CD4-positive, alpha-beta T cell treated with Interleukin-6 at 100 ng/mL for 8 hours (primary cell): ENCODE measurements around the gene ACAP2.
"Not testable (repeated sequence)": the region's sequence is repeated elsewhere in the genome, so short reads cannot be mapped to it uniquely, and the experiment has no call there.

Experiments used
- DNase-seq: peaks from one replicate; pipeline ENCODE4 v3.0.0-alpha.2; 2020; ENCODE audit warnings: mixed read lengths, low spot score

The ACAP2 gene

GRCh38 chr3:195385526-195385925 is 57.3 kb downstream of the ACAP2 start:
- DNase-seq, result no peak

- no peak for DNase-seq
Observed at GRCh38 chr3:195384952-195385351, 57.9 kb downstream of the ACAP2 start.

GRCh38 chr3:195372220-195372619 is 70.6 kb downstream of the ACAP2 start:
- DNase-seq, result no peak

- DNase-seq, result no peak
Observed at GRCh38 chr3:195366200-195366925, 76.5 kb downstream of the ACAP2 start.

DNA sequence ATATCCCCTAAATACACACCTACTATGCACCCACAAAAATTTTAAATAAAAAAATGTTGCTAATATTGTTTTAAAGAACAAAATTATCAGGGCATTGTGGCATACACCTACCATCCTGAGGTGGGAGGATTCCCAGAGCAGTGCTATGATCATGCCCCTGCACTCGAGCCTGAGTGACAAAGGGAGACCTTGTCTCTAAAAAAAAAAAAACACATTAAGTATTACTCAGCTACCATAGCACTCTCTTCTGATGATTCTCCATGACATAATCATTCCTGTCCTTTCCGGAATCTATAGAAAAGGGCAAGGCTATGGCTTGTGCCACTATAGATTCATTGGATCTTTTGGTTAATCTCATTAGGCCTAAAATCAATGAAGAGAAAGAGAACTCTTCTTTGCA is 77.4 kb downstream of the ACAP2 start:
- no peak for DNase-seq

GRCh38 chr3:195357797-195358196 is 85.0 kb downstream of the ACAP2 start:
- DNase-seq, result not testable (repeated sequence)

DNA sequence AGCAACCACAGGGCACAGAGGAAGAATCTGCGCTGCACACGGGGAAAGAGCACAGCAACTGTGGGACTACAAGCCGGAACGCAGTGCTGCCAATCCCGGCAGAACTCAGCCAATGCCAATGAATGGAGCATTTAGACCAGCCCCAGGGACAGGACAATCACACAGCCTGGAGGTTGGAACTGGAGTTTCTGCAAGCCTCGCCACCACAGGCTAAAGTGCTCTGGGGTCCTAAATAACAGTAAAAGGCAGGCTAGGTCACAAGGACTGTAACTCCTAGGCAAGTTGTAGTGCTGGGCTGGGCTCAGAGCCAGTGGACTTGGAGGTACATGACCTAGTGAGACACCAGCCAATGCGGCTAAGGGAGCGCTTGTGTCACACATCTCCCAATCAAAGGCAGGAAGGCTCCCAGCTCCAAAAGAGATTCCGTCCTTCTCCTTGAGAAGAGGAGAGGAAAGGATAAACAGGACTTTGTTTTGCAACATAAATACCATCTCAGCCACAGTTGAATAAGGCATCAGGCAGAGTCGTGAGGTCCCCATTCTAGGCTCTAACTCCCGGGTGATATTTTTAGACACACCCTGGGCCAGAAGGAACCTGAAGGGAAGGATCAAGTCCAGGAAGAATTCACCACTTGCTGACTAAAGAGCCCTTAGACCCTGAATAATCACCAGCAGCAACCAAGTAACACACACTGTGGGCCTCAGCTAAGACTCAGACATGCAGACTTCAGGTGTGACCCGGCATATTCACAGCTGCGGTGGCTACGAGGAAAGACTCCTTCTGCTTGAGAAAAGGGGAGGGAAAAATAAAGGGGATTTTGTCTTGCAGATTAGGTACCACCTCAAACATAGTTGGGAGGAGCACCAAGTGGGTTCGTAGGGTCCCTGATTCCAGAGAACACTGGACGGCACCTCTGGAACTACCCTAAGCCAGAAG is 86.4 kb downstream of the ACAP2 start:
- no peak for DNase-seq

DNA sequence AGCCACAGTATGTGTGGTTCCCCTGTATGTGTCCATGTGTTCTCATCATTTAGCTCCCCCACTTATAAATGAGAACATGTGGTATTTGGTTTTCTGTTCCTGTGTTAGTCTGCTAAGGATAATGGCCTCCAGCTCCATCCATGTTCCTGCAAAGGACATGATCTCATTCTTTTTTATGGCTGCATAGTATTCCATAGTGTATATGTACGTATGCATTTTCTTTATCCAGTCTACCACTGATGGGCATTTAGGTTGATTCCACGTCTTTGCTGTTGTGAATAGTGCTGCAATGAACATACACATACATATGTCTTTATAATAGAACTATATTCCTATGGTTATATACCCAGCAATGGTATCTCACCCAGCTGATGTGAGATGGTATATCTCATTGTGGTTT is 88.8 kb downstream of the ACAP2 start:
- DNase-seq, result not testable (repeated sequence)

DNA sequence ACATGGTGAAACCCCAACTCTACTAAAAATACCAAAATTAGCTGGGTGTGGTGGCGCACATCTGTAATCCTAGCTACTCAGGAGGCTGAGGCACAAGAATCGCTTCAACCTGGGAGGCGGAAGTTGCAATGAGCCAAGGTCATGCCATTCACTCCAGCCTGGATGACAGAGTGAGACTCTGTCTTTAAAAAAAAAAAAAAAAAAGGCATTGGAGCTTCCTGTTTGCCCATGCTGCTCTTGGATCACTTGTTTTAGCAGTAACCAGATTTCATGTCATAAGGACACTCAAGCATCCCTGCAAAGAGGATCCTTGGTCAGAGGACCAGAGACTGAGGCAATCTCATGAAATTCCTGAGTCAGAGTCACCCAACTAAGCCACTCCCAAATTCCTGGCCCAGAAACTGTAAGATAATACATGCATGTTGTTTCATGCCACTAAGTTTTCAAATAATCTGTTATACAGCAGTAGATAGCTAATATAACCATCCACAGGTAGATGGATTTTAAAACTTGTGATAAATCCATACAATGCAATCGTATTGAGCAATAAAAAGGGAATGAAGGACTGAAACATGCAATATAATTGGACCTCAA is 89.8 kb downstream of the ACAP2 start:
- no peak for DNase-seq

DNA sequence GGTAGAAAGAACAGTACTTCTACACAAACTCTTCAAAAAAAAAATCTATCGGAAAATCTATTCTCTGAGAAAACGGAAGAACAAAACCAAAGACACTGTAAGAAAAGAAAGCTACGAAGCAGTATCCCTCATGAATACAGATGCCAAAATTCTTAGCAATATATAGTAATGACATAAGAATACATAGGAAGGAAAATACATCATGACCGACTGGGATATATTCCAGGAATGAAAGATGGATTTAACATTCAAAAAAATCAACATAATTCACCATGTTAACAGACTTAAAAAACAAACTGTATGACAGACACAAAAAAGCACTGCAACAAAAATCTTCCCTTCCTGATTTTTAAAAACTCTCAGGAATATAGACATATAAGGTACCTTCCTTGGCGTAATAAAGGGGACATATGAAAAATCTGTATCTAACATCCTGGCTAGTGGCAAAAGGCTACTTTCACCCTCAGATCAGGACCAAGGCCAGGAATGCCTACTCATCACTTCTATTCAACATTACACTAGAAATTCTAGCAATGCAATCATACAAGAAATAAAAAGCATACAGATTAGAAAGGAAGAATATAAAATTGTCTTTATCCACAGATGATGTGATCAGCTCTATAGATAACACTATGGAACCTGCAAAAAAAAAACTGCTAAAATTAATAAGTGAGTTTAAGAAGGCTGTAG is 94.2 kb downstream of the ACAP2 start:
- no peak for DNase-seq

DNA sequence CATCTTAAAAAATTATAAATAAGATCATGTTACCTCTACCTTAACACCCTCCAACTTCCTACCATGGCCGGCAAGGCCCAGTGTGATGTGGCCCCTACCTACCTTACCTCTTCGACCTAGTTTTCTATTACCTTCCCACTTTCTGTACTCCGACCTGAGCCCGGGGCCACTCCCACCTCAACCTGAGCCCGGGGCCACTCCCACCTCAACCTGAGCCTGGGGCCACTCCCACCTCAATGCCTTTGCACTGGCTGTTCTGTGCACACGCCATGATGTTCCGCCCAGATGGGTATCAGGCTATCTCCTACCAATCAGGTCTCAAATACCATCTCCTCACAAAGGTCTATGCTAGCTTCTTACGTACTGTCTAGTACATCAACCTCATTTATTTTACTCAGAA is 105.1 kb downstream of the ACAP2 start:
- DNase-seq, result no peak

GRCh38 chr3:195334967-195335366 is 107.9 kb downstream of the ACAP2 start:
- DNase-seq, result no peak

DNA sequence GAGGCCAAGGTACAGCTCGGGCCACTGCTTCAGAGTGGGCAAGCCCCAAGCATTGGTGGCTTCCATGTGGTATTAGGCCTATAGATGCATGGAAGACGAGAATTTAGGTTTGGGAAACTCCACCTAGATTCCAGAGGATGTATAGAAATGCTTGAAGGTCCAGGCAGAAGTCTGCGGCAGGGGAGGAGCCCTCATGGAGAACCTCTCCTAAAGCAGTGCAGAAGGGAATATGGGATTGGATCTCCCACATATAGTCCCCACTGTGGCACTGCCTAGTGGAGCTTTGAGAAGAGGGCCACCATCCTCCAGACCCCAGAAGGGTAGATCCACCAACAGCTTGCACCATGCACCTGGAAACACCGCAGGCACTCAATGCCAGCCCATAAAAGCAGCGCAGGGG is 123.8 kb downstream of the ACAP2 start:
- no peak for DNase-seq

- DNase-seq, result no peak
Observed at GRCh38 chr3:195312714-195313113, 130.1 kb downstream of the ACAP2 start.

GRCh38 chr3:195307711-195308110 is 135.1 kb downstream of the ACAP2 start:
- DNase-seq, result no peak

DNA sequence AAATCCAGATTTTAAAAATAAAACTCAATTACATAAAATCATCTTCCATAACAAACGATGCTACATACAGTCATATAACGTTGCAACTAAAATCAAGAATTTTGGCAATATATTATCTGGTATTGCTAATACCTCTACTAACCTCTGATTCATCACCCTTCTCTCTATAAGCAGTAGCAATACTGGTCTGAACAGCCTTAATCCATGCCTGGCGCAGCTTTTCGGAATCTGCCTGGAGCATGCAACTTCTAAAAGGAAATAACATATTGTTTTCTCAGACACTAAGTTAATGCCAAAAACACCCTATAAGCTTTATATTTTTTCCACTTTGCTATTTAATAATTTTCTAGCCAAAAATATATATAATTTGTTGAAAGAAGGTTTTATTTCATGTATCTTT is 136.5 kb downstream of the ACAP2 start:
- no peak for DNase-seq

GRCh38 chr3:195302431-195302830 is 140.4 kb downstream of the ACAP2 start:
- no peak for DNase-seq

- no peak for DNase-seq
Observed at GRCh38 chr3:195297446-195297845, 145.4 kb downstream of the ACAP2 start.

- no peak for DNase-seq
Observed at GRCh38 chr3:195296662-195297061, 146.2 kb downstream of the ACAP2 start.

DNA sequence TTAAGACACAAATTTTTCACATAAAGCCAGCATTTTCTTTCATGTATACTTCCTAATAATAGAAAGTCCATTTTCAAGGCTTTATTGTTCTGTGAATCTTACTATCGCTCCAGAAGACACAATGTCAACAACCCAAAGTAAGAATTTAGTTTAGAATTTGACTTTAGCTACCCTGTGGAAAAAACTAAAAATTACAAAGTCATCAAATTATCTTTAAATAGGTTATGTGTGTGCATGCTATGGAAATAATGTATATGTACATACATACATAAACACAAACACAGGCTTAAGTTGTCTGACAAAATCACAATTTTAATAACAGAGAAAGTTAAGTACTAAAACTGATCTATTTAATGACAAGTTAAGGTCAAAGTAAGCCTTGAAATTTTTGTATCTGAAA is 151.7 kb downstream of the ACAP2 start:
- no peak for DNase-seq

GRCh38 chr3:195290643-195291042 is 152.2 kb downstream of the ACAP2 start:
- DNase-seq, result not testable (repeated sequence)
